ENCODE results near the gene ALG9.

DNA sequence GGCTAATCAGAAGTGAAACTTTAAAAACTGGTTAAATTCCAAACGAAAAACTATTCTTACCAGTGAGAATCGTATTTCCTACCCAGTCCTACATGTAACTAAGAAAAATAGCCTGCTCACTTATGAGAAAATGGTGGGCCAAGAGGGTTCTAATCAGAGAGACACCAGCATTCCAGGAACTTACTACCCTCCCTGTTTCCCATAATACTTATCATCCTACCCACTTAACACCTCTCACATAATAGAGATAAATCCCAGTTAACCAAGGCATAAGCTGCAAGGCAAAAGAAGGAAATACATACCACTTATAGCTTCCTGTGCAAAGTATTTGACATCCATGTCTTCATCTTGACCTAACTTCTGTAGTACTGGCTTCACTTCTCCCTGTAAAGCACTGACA, 129.6 kb downstream of the ALG9 start:
- no peak for TF ChIP-seq REST (IDR thresholded peaks at IDR 0.05; ENCODE audit: low read depth)
- no peak for TF ChIP-seq RAD21 (IDR thresholded peaks at IDR 0.05; ENCODE audit: low read depth)
- TF ChIP-seq, protein P1, sequence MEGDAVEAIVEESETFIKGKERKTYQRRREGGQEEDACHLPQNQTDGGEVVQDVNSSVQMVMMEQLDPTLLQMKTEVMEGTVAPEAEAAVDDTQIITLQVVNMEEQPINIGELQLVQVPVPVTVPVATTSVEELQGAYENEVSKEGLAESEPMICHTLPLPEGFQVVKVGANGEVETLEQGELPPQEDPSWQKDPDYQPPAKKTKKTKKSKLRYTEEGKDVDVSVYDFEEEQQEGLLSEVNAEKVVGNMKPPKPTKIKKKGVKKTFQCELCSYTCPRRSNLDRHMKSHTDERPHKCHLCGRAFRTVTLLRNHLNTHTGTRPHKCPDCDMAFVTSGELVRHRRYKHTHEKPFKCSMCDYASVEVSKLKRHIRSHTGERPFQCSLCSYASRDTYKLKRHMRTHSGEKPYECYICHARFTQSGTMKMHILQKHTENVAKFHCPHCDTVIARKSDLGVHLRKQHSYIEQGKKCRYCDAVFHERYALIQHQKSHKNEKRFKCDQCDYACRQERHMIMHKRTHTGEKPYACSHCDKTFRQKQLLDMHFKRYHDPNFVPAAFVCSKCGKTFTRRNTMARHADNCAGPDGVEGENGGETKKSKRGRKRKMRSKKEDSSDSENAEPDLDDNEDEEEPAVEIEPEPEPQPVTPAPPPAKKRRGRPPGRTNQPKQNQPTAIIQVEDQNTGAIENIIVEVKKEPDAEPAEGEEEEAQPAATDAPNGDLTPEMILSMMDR (IDR thresholded peaks at IDR 0.05 in 2 of 3, conservative IDR thresholded peaks at IDR 0.05 in 1 of 3; ENCODE audit: borderline replicate concordance in 1 of 3, insufficient read depth in 1 of 3, low read depth in 2 of 3, low read length in 2 of 3), result no peak
- no peak for TF ChIP-seq EZH2 (IDR thresholded peaks at IDR 0.05)
- TF ChIP-seq, protein P2, sequence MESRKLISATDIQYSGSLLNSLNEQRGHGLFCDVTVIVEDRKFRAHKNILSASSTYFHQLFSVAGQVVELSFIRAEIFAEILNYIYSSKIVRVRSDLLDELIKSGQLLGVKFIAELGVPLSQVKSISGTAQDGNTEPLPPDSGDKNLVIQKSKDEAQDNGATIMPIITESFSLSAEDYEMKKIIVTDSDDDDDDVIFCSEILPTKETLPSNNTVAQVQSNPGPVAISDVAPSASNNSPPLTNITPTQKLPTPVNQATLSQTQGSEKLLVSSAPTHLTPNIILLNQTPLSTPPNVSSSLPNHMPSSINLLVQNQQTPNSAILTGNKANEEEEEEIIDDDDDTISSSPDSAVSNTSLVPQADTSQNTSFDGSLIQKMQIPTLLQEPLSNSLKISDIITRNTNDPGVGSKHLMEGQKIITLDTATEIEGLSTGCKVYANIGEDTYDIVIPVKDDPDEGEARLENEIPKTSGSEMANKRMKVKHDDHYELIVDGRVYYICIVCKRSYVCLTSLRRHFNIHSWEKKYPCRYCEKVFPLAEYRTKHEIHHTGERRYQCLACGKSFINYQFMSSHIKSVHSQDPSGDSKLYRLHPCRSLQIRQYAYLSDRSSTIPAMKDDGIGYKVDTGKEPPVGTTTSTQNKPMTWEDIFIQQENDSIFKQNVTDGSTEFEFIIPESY (IDR thresholded peaks at IDR 0.05; ENCODE audit: extremely low read depth, insufficient replicate concordance, low read length), result no peak
- no peak for TF ChIP-seq JUND (IDR thresholded peaks at IDR 0.05)

Data from HCT116 (cell line).